ENCODE measurements around the gene MYO1H. TPM values are rescaled to one million over a fixed set of nuclear protein-coding genes. Genes with fewer than 3 reads are reported as not detected.

MYO1H gene
- total RNA-seq, 1 experiment from 2014 or later: 0.26 TPM

- H2BK15ac ChIP-seq (ENCODE audit: low read depth, low read length): no peak overlapping the region
- no peak overlapping the region for H3K14ac ChIP-seq (ENCODE audit: insufficient read depth, low read length)
- no peaks in the 10 kb centered on the region for H4K20me1 ChIP-seq (ENCODE audit: control insufficient read depth, insufficient read depth, insufficient read length)
- H3K4me2 ChIP-seq (ENCODE audit: insufficient read depth, insufficient read length, low read length): no peak overlapping the region
- no peak overlapping the region for H2BK120ac ChIP-seq (ENCODE audit: low read depth, low read length, poor library complexity, severe bottlenecking)
- no peak overlapping the region for H3T11ph ChIP-seq (ENCODE audit: low read length)
- no peaks in the 10 kb centered on the region for H3K9me3 ChIP-seq (ENCODE audit: control insufficient read depth, low read depth, low read length)
- H2BK12ac ChIP-seq (ENCODE audit: insufficient read length, low read depth, low read length): no peak overlapping the region
- H2AK5ac ChIP-seq (ENCODE audit: insufficient read length, low read length): no peak overlapping the region
- no peaks in the 10 kb centered on the region for H3K79me2 ChIP-seq (ENCODE audit: insufficient read depth, low read length)
- H2AFZ ChIP-seq (ENCODE audit: low read length): no peak overlapping the region
- no peak overlapping the region for H3K9ac ChIP-seq (ENCODE audit: extremely low read depth, insufficient read length, low read length)
- no peak for DNase-seq
- no peak overlapping the region for H4K5ac ChIP-seq (ENCODE audit: insufficient read length, low read depth, low read length)
- no peak overlapping the region for H4K8ac ChIP-seq (replicated peaks; ENCODE audit: insufficient read length, low read depth, low read length)
- no peak overlapping the region for H3K23ac ChIP-seq (ENCODE audit: insufficient read length, low read depth, low read length)
- WGBS (ENCODE audit: extremely low coverage, insufficient read length, low lambda C conversion rate): no CpG with 5 or more reads among the region's 6 CpGs
- H3K4me1 ChIP-seq (ENCODE audit: insufficient read depth, low read length): no peaks in the 10 kb centered on the region; the same call in 1 of the 2 replicates
- no peak overlapping the region for H4K91ac ChIP-seq (ENCODE audit: insufficient read length, low read depth, low read length)
- peaks cover 19% of the 10 kb centered on the region for H3K27me3 ChIP-seq (ENCODE audit: insufficient read depth, low read length)
- peaks cover 55% of the 10 kb centered on the region for H3K27me3 Mint-ChIP-seq (ENCODE audit: low read depth)
- H3K9me3 Mint-ChIP-seq: no peaks in the 10 kb centered on the region
- no peak overlapping the region for H3K27ac ChIP-seq (ENCODE audit: insufficient read length, low read depth, low read length)
- H2BK5ac ChIP-seq (ENCODE audit: insufficient read length, low read length): no peak overlapping the region
- no peak overlapping the region for H3K4ac ChIP-seq (ENCODE audit: low read depth, low read length)
- no peaks in the 10 kb centered on the region for H3K79me1 ChIP-seq (ENCODE audit: insufficient read depth, low read depth, low read length, poor library complexity, severe bottlenecking)
- no peak overlapping the region for H3K4me3 Mint-ChIP-seq
- no peak overlapping the region for H3K56ac ChIP-seq (ENCODE audit: insufficient read length, low read depth, low read length)
- H3K36me3 Mint-ChIP-seq (ENCODE audit: insufficient read depth in 1 of 3, low read depth in 3 of 3): no peaks in the 10 kb centered on the region
- H3K18ac ChIP-seq (ENCODE audit: insufficient read length, low read depth, low read length): no peak overlapping the region
- H3K4me1 Mint-ChIP-seq: peaks cover 13% of the 10 kb centered on the region in 2 experiments
- H2BK20ac ChIP-seq (ENCODE audit: low read depth, low read length, poor library complexity, severe bottlenecking): no peak overlapping the region
- H3K27ac Mint-ChIP-seq: no peak overlapping the region
- H3K23me2 ChIP-seq (ENCODE audit: insufficient read length, low read depth, low read length, poor library complexity, severe bottlenecking): peaks cover 13% of the 10 kb centered on the region
- no peak for TF ChIP-seq CTCF (conservative IDR thresholded peaks at IDR 0.05)
These were observed 42.2 kb upstream of the MYO1H start for GRCh38 chr12:109305547-109305946.

Data from H9 (cell line).